Naive thymus-derived CD4-positive, alpha-beta T cell (primary cell): Measurements from ENCODE around the gene KIF21B. TPM values are rescaled to one million over a fixed set of nuclear protein-coding genes. Genes with fewer than 3 reads are reported as not detected.

ENCODE experiments used
- ATAC-seq: fragments of 150-1000 bp; cut with Tn5 transposase; 2 replicates; pipeline ENCODE4 v1.10.0; 2021; ENCODE audit warnings: mild to moderate bottlenecking, moderate library complexity
- CTCF ChIA-PET: fragments of 350-600 bp; sonication (Branson Sonifier 250); formaldehyde crosslinking; loops from one replicate; lab custom pipeline; 2021; ENCODE audit warnings: antibody characterized with exemption; lab: Charles Lee
- POLR2A ChIA-PET: fragments of 350-600 bp; sonication (Branson Sonifier 250); formaldehyde crosslinking; loops from one replicate; lab custom pipeline; 2021; ENCODE audit warnings: antibody characterized with exemption, inconsistent platforms; lab: Charles Lee
- DNase-seq, 9 donors: peaks; one replicate each; pipeline versions ENCODE4 v3.0.0 to v3.0.0-alpha.2; 2020 to 2022; ENCODE audit warnings: mixed read lengths in 1 of 9
- H3K27ac ChIP-seq: one replicate; pipeline ENCODE4 v1.7.0; 2013; ENCODE audit warnings: mild to moderate bottlenecking, low read depth, low read length, moderate library complexity
- H3K27me3 ChIP-seq, 2 donors: one replicate each; pipeline ENCODE4 v1.7.0; 2013; ENCODE audit warnings: low read length in 2 of 2, mild to moderate bottlenecking in 2 of 2, moderate library complexity in 2 of 2; ENCODE audit not compliant: control insufficient read depth in 2 of 2, insufficient read depth in 2 of 2
- H3K36me3 ChIP-seq, 3 experiments: 1 replicate in 2 of 3; 2 replicates in 1 of 3; pipeline ENCODE4 v1.7.0; 2013; ENCODE audit warnings: low read length in 3 of 3, mild to moderate bottlenecking in 3 of 3, moderate library complexity in 1 of 3; ENCODE audit not compliant: insufficient read depth in 3 of 3, control insufficient read depth in 2 of 3
- H3K4me1 ChIP-seq, 2 donors: one replicate each; pipeline ENCODE4 v1.7.0; 2013; ENCODE audit warnings: low read length in 2 of 2, mild to moderate bottlenecking in 2 of 2, moderate library complexity in 1 of 2; ENCODE audit not compliant: control insufficient read depth in 2 of 2, insufficient read depth in 2 of 2
- H3K4me3 ChIP-seq: 2 replicates; pipeline ENCODE4 v1.7.0; 2013; ENCODE audit warnings: mild to moderate bottlenecking, low read length
- H3K9me3 ChIP-seq, 3 experiments: 1 replicate in 2 of 3; 2 replicates in 1 of 3; pipeline ENCODE4 v1.7.0; 2013; ENCODE audit warnings: low read length in 3 of 3; ENCODE audit not compliant: control insufficient read depth in 2 of 3
- H3K27ac Mint-ChIP-seq, 9 donors: one replicate each; pipeline ENCODE4 v1.8.0; 2020 to 2022; ENCODE audit warnings: mixed read lengths in 9 of 9, mild to moderate bottlenecking in 8 of 9, moderate library complexity in 5 of 9, inconsistent platforms in 2 of 9
- H3K27me3 Mint-ChIP-seq, 5 donors: one replicate each; pipeline ENCODE4 v1.8.0; 2021 to 2022; ENCODE audit warnings: mixed read lengths in 5 of 5, mild to moderate bottlenecking in 1 of 5
- H3K36me3 Mint-ChIP-seq, 5 donors: one replicate each; pipeline ENCODE4 v1.8.0; 2020 to 2022; ENCODE audit warnings: mixed read lengths in 5 of 5, mild to moderate bottlenecking in 3 of 5, inconsistent platforms in 1 of 5
- H3K4me1 Mint-ChIP-seq, 7 donors: one replicate each; pipeline ENCODE4 v1.8.0; 2020 to 2022; ENCODE audit warnings: mixed read lengths in 7 of 7, mild to moderate bottlenecking in 3 of 7, inconsistent platforms in 1 of 7
- H3K4me3 Mint-ChIP-seq, 10 donors: one replicate each; pipeline ENCODE4 v1.8.0; 2020 to 2022; ENCODE audit warnings: mild to moderate bottlenecking in 10 of 10, mixed read lengths in 10 of 10, moderate library complexity in 6 of 10, inconsistent platforms in 2 of 10
- H3K9me3 Mint-ChIP-seq, 11 donors: one replicate each; pipeline ENCODE4 v1.8.0; 2020 to 2022; ENCODE audit warnings: mixed read lengths in 11 of 11, mild to moderate bottlenecking in 4 of 11, inconsistent platforms in 1 of 11, moderate library complexity in 1 of 11
- intact Hi-C, 2 donors: fragments of 100-400 bp; cut with micrococcal nuclease; formaldehyde crosslinking; loops; one replicate each; pipeline ENCODE4 v1.15.1; 2023
- polyA plus RNA-seq, 2 donors: library from polyadenylated mRNA; unstranded; fragments of 300-500 nt; fragmentation: Illumina TruSeq; gene quantifications; one replicate each; pipeline ENCODE4 v1.2.3, GENCODE V29; 2021
- total RNA-seq, 6 experiments: library from RNA in 5 of 6; stranded (reverse) in 5 of 6; gene quantifications; 1 replicate in 5 of 6; 2 replicates in 1 of 6; pipeline ENCODE4 v1.2.3 and lab custom pipeline; 2021 to 2026

KIF21B gene
- total and polyA plus RNA-seq, 7 experiments from 2014 or later = 3.0 to 97.6 (median 70.3) TPM

DNA sequence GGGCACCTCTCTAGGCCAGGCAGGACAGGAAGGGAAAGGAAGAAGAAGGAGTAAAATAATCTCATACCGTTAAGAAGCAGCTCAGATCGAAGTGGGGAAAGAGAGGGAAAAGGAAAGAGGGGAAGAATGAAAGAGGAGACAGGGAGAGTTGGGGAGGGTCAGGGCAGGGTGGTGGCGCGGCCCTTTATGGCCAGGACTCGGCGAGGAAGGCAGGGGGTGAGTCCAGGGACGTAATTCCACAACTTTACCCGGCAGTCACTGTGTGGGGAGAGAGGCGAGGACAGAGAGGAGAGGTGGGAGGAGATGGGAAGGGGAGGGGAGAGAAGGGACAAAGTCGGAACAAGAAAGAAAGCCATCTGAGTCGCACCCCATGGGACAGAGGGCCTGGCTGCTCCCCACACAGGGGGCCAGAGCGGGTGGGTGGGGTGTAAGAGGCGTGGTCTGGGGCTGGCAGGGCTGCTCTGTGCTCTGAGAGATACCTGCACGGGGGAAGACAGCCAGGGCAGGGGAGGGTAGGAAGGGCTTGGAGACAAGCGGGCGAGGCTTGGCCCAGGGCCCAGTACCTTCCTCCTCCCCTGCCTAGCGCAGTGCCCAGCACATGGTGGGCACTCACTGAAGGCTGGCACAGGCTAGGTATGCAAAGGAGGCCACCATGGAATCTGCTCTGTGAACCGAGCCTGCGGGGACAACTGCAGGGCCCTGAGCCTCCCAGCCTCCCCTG is 49.4 kb downstream of the KIF21B start:
- Mint-ChIP-seq H3K4me1 (peaks cover 0 to 6% (median 0%) of the 10 kb centered on the region in 7 donors), H3K27ac (peak overlapping the region in 2 of 9 donors; percentile 52 to 62), H3K36me3 (peaks cover 0 to 37% (median 8%) of the 10 kb centered on the region in 5 donors), H3K27me3 (no peaks in the 10 kb centered on the region), H3K4me3 (no peak overlapping the region), H3K9me3 (no peaks in the 10 kb centered on the region)
- Histone ChIP-seq H3K27me3 (no peaks in the 10 kb centered on the region), H3K9me3 (no peaks in the 10 kb centered on the region), H3K36me3 (peaks cover 8 to 91% (median 11%) of the 10 kb centered on the region in 3 experiments), H3K4me1 (no peaks in the 10 kb centered on the region), H3K4me3 (no peak overlapping the region), H3K27ac (no peak overlapping the region)
- no peak for ATAC-seq
- POLR2A ChIA-PET = interaction anchor here (1.0 kb wide), 1 partner anchor 69 kb away, joined by 3 read pairs; no protein-coding TSS in a partner anchor
- CTCF ChIA-PET = interaction anchor here (1.1 to 14.4 kb wide), 3 partner anchors 52 to 120 kb away, joined by 3 to 259 read pairs (median 3); no protein-coding TSS in a partner anchor
- DNase-seq = no peak
- intact Hi-C loops = loop anchor here in 1 of 2 donors (5.0 kb wide), 2 partner anchors 352 to 417 kb away; partner anchors contain the start of gene KIF14

- POLR2A ChIA-PET = interaction anchor here (0.7 to 1.0 kb wide), 2 partner anchors 49 to 70 kb away, joined by 3 to 5 read pairs; no protein-coding TSS in a partner anchor
- no peaks in the 10 kb centered on the region for H3K9me3 Mint-ChIP-seq
- Histone ChIP-seq H3K36me3 (peaks cover 5 to 89% (median 11%) of the 10 kb centered on the region in 3 experiments), H3K4me3 (no peak overlapping the region), H3K27me3 (no peaks in the 10 kb centered on the region), H3K9me3 (no peaks in the 10 kb centered on the region), H3K27ac (no peak overlapping the region), H3K4me1 (no peaks in the 10 kb centered on the region)
- no peak for DNase-seq
- peaks cover 0 to 33% (median 5%) of the 10 kb centered on the region in 5 donors for H3K36me3 Mint-ChIP-seq
- H3K27ac Mint-ChIP-seq = peak overlapping the region in 4 of 9 donors; percentile 10 to 62 (median 38)
- H3K4me1 Mint-ChIP-seq = peaks cover 0 to 6% (median 0%) of the 10 kb centered on the region in 7 donors
- peak overlapping the region in 1 of 10 donors; percentile 37 for H3K4me3 Mint-ChIP-seq
- no peaks in the 10 kb centered on the region for H3K27me3 Mint-ChIP-seq
- CTCF ChIA-PET = interaction anchor here (0.7 to 14.4 kb wide), 9 partner anchors 42 to 202 kb away, joined by 3 to 259 read pairs (median 4); no protein-coding TSS in a partner anchor
- intact Hi-C loops = loop anchor here (1.0 to 5.0 kb wide), 6 partner anchors 46 to 416 kb away; partner anchors contain the start of gene KIF14 (in 1 of the 2)
- no peak for ATAC-seq
Observed at GRCh38 chr1:200972985-200973742, 50.4 kb downstream of the KIF21B start.

GRCh38 chr1:200971955-200972711 is 51.4 kb downstream of the KIF21B start:
- intact Hi-C loops = loop anchor here (1.0 to 5.0 kb wide), 6 partner anchors 47 to 415 kb away; partner anchors contain the start of gene KIF14 (in 1 of the 2)
- Histone ChIP-seq H3K27me3 (no peaks in the 10 kb centered on the region), H3K9me3 (no peaks in the 10 kb centered on the region), H3K4me1 (no peaks in the 10 kb centered on the region), H3K36me3 (peaks cover 5 to 83% (median 8%) of the 10 kb centered on the region in 3 experiments), H3K4me3 (no peak overlapping the region), H3K27ac (no peak overlapping the region)
- ChIA-PET CTCF (interaction anchor here (0.6 to 14.4 kb wide), 18 partner anchors 10 to 182 kb away, joined by 3 to 259 read pairs (median 4); partner anchors contain the start of gene TMEM9), POLR2A (interaction anchor here (0.5 to 1.3 kb wide), 4 partner anchors 50 to 128 kb away, joined by 3 to 5 read pairs (median 4); no protein-coding TSS in a partner anchor)
- Mint-ChIP-seq H3K4me1 (peaks cover 0 to 6% (median 0%) of the 10 kb centered on the region in 7 donors), H3K27ac (peak overlapping the region in 2 of 9 donors; percentile 38 to 84), H3K4me3 (no peak overlapping the region), H3K36me3 (peaks cover 0 to 33% (median 4%) of the 10 kb centered on the region in 5 donors), H3K9me3 (no peaks in the 10 kb centered on the region), H3K27me3 (no peaks in the 10 kb centered on the region)
- ATAC-seq (peak; percentile 71), DNase-seq (peak; percentile 48 to 73 (median 59))

- Mint-ChIP-seq H3K27me3 (no peaks in the 10 kb centered on the region), H3K4me1 (peaks cover 0 to 6% (median 0%) of the 10 kb centered on the region in 7 donors), H3K27ac (peak overlapping the region in 2 of 9 donors; percentile 31 to 85), H3K4me3 (no peak overlapping the region), H3K36me3 (peaks cover 0 to 36% (median 3%) of the 10 kb centered on the region in 5 donors), H3K9me3 (no peaks in the 10 kb centered on the region)
- ChIA-PET POLR2A (interaction anchor here (0.5 to 1.3 kb wide), 3 partner anchors 70 to 129 kb away, joined by 3 to 5 read pairs (median 3); no protein-coding TSS in a partner anchor), CTCF (interaction anchor here (0.6 to 14.4 kb wide), 19 partner anchors 8 to 182 kb away, joined by 3 to 259 read pairs (median 4); partner anchors contain the start of gene TMEM9)
- H3K4me3 ChIP-seq = no peak overlapping the region
- H3K9me3 ChIP-seq = no peaks in the 10 kb centered on the region
- DNase-seq (no peak), ATAC-seq (no peak)
- H3K36me3 ChIP-seq = peaks cover 1 to 81% (median 5%) of the 10 kb centered on the region in 3 experiments
- intact Hi-C loops = loop anchor here in 1 of 2 donors (5.0 kb wide), 2 partner anchors 349 to 414 kb away; partner anchors contain the start of gene KIF14
- no peak overlapping the region for H3K27ac ChIP-seq
- H3K27me3 ChIP-seq = no peaks in the 10 kb centered on the region
- H3K4me1 ChIP-seq = no peaks in the 10 kb centered on the region
Observed at GRCh38 chr1:200971428-200971903, 52.0 kb downstream of the KIF21B start.

DNA sequence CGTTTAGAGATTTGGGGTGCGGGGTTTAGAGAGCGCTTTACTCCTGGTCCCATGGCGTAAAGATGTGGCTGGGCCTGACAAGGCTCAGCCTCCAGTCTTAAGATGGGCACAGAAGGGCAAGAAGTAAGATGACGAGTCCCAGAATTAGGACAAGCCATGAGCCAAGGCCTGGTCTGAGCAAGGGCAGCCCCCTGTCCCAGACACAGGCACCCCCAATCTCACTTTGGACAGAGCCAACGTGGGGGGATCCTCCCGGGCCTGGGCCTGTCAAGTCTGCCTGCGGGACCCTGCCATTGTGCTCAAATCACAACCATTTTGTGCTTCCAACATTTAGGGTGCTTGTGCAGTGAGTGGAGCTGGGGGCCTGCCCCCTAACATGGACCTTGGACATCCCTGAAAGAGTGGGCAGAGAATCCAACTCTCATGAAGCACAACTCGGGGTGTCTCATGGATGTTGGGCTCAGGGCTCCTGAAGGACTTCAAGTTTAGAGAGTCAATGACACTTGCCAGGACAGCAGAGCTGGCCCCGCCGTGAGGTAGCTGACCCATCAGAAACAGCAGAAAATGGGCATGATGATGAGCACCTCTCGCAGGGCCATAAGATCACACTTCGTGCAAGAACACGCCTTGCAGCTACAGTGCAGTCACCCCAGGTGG is 52.6 kb downstream of the KIF21B start:
- peaks cover 0 to 6% (median 0%) of the 10 kb centered on the region in 7 donors for H3K4me1 Mint-ChIP-seq
- intact Hi-C loops = loop anchor here in 1 of 2 donors (5.0 kb wide), 2 partner anchors 349 to 414 kb away; partner anchors contain the start of gene KIF14
- H3K9me3 Mint-ChIP-seq = no peaks in the 10 kb centered on the region
- H3K27me3 Mint-ChIP-seq = no peaks in the 10 kb centered on the region
- DNase-seq (no peak), ATAC-seq (no peak)
- H3K36me3 Mint-ChIP-seq = peaks cover 0 to 31% (median 0%) of the 10 kb centered on the region in 5 donors
- no peaks in the 10 kb centered on the region for H3K27me3 ChIP-seq
- H3K27ac Mint-ChIP-seq = peak overlapping the region in 4 of 9 donors; percentile 31 to 85 (median 35)
- ChIA-PET POLR2A (interaction anchor here (1.3 kb wide), 1 partner anchor 71 kb away, joined by 5 read pairs; no protein-coding TSS in a partner anchor), CTCF (interaction anchor here (0.9 to 14.4 kb wide), 14 partner anchors 9 to 183 kb away, joined by 3 to 259 read pairs (median 4); partner anchors contain the start of gene TMEM9)
- no peaks in the 10 kb centered on the region for H3K4me1 ChIP-seq
- H3K36me3 ChIP-seq = peaks cover 0 to 75% (median 5%) of the 10 kb centered on the region in 3 experiments
- no peak overlapping the region for H3K4me3 Mint-ChIP-seq
- H3K27ac ChIP-seq = no peak overlapping the region
- no peak overlapping the region for H3K4me3 ChIP-seq
- no peaks in the 10 kb centered on the region for H3K9me3 ChIP-seq
